Epithelial cell of prostate (primary cell): ENCODE measurements around the gene RTCA.
"Not testable (repeated sequence)": the region's sequence is repeated elsewhere in the genome, so short reads cannot be mapped to it uniquely, and the experiment has no call there.

Experiments used
- DNase-seq: peaks from one replicate; pipeline ENCODE4 v3.0.0-alpha.2; 2011; ENCODE audit warnings: low read depth, low spot score
- H3K27ac ChIP-seq: fragments of 450-650 bp; 2 replicates; pipeline ENCODE4 v1.5.1; 2017; ENCODE audit warnings: mild to moderate bottlenecking

RTCA gene

GRCh38 chr1:100256273-100256672 lies 9.7 kb upstream of the RTCA start:
- not testable (repeated sequence) for DNase-seq, H3K27ac ChIP-seq

GRCh38 chr1:100258427-100258826 lies 7.6 kb upstream of the RTCA start:
- H3K27ac ChIP-seq, DNase-seq: not testable (repeated sequence)

GRCh38 chr1:100261686-100262085 lies 4.3 kb upstream of the RTCA start:
- no peak overlapping the region for H3K27ac ChIP-seq
- DNase-seq = no peak

GRCh38 chr1:100264081-100264480 lies 1.9 kb upstream of the RTCA start:
- DNase-seq, H3K27ac ChIP-seq: not testable (repeated sequence)

GRCh38 chr1:100265562-100265930 lies 470 bp upstream of the RTCA start:
- peak overlapping the region; percentile 72 for H3K27ac ChIP-seq
- no peak for DNase-seq

- peak overlapping the region; percentile 72 for H3K27ac ChIP-seq
- no peak for DNase-seq
Observed at GRCh38 chr1:100266741-100267140, 725 bp downstream of the RTCA start.

GRCh38 chr1:100267284-100267683 lies 1.3 kb downstream of the RTCA start:
- no peak overlapping the region for H3K27ac ChIP-seq
- DNase-seq = no peak

GRCh38 chr1:100268202-100268601 lies 2.2 kb downstream of the RTCA start:
- no peak for DNase-seq
- H3K27ac ChIP-seq = no peak overlapping the region

GRCh38 chr1:100277866-100278265 lies 11.8 kb downstream of the RTCA start:
- H3K27ac ChIP-seq = no peak overlapping the region
- no peak for DNase-seq

- H3K27ac ChIP-seq = no peak overlapping the region
Observed at GRCh38 chr1:100279358-100279923, 13.4 kb downstream of the RTCA start.

GRCh38 chr1:100279954-100280682 lies 14.1 kb downstream of the RTCA start:
- no peak overlapping the region for H3K27ac ChIP-seq

More at GRCh38 chr1:100279358-100279923, 13.4 kb downstream of the RTCA start:
- no peak for DNase-seq

GRCh38 chr1:100284591-100284990 lies 18.6 kb downstream of the RTCA start:
- H3K27ac ChIP-seq = no peak overlapping the region
- DNase-seq = no peak

More at GRCh38 chr1:100279954-100280682, 14.1 kb downstream of the RTCA start:
- no peak for DNase-seq

- H3K27ac ChIP-seq = no peak overlapping the region
Observed at GRCh38 chr1:100287162-100287561, 21.1 kb downstream of the RTCA start.

GRCh38 chr1:100290291-100290690 lies 24.3 kb downstream of the RTCA start:
- no peak for DNase-seq
- H3K27ac ChIP-seq = no peak overlapping the region

More at GRCh38 chr1:100287162-100287561, 21.1 kb downstream of the RTCA start:
- no peak for DNase-seq

- H3K27ac ChIP-seq = no peak overlapping the region
- no peak for DNase-seq
Observed at GRCh38 chr1:100292711-100293110, 26.7 kb downstream of the RTCA start.

GRCh38 chr1:100296140-100296539 lies 30.1 kb downstream of the RTCA start:
- no peak for DNase-seq

GRCh38 chr1:100296997-100297396 lies 31.0 kb downstream of the RTCA start:
- not testable (repeated sequence) for DNase-seq, H3K27ac ChIP-seq

More at GRCh38 chr1:100296140-100296539, 30.1 kb downstream of the RTCA start:
- H3K27ac ChIP-seq = no peak overlapping the region

GRCh38 chr1:100298512-100298911 lies 32.5 kb downstream of the RTCA start:
- H3K27ac ChIP-seq = no peak overlapping the region
- DNase-seq = no peak

- no peak for DNase-seq
Observed at GRCh38 chr1:100299521-100300222, 33.7 kb downstream of the RTCA start.

GRCh38 chr1:100300691-100301090 lies 34.7 kb downstream of the RTCA start:
- H3K27ac ChIP-seq = no peak overlapping the region
- no peak for DNase-seq

More at GRCh38 chr1:100299521-100300222, 33.7 kb downstream of the RTCA start:
- H3K27ac ChIP-seq = no peak overlapping the region

- DNase-seq = no peak
- no peak overlapping the region for H3K27ac ChIP-seq
Observed at GRCh38 chr1:100302739-100303138, 36.7 kb downstream of the RTCA start.
